Loucy (cell line): ENCODE results near the gene MEIS1.

ENCODE experiments used
- CTCF ChIP-seq: fragments of 200-600 bp; sonication (generic); conservative IDR thresholded peaks from 2 replicates; pipeline ENCODE4 v1.5.1; 2014; ENCODE audit warnings: mild to moderate bottlenecking, antibody characterized with exemption, low read length
- EZH2phosphoT487 ChIP-seq: fragments of 200-600 bp; IDR thresholded peaks from 2 replicates; pipeline ENCODE4 v1.6.1; 2018; ENCODE audit warnings: antibody characterized with exemption, mild to moderate bottlenecking, moderate library complexity, borderline replicate concordance

- TF ChIP-seq CTCF (no peak), EZH2phosphoT487 (no peak)
Measured at GRCh38 chr2:66579186-66580126, 144.5 kb downstream of the MEIS1 start.
